GM18526 (cell line): ENCODE measurements around the gene PITPNM2.

Source experiments
- POLR2A ChIP-seq: IDR thresholded peaks from 3 replicates; pipeline ENCODE4 v1.6.1; 2011; ENCODE audit not compliant: insufficient read length; ENCODE audit errors: extremely low read depth

PITPNM2 gene

DNA sequence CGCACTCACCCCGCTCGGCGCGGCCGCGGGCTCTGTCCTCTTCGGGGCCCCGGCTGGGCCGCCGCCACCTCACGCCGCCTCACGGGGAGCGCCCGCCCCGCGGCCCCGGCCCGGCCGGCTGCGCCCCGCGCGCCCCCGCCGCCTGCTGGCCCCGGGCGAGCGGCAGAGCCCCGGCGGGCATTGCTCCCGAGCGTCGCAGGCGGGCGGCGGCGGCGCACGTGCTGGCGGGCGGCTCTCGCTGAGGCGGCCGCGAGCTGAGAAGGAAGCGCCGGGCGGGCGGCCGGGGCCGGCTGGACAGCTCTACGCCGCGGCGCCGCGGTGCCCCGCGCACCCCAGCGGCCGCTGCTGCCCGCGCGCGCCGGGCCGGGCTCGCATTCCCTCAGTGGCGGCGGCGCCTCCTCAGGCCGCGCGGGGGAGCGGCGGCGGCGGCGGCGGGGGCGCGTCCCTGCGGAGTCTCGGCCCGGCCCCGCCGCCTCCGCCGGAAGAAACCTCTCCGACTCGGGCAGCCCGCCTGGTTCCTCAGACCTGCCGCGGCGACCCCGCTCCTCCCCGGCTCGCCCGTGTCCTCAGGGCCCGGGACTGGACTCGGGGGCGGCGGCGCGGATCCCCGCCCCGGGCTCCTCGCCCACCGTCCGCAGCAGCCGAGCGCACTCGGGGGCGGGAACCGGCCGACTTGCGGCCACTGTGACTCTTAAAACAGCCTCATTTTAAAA is at the start of gene PITPNM2:
TSS of gene PITPNM2 (minus strand) at position 347 of the 713 bp plus-strand sequence. CDS start 116,500 bp downstream, outside the sequence.
- no peak for TF ChIP-seq POLR2A

DNA sequence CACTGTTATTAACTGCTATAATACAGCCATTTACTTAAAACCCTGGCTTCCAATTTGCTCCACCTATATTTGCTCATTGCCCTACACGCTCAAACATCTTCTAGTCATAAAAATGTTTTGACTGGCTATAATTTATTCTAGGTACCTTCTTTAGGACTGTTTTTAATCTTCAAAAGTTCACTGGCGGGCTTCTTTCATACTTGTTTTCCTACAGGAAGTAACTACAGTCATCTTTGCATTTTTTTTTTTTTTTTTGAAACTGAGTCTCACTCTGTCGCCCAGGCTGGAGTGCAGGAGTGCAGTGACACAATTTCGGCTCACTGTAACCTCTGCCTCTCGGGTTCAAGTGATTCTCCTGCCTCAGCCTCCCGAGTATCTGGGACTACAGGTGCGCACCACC is 49.5 kb upstream of the PITPNM2 start:
- no peak for TF ChIP-seq POLR2A

DNA sequence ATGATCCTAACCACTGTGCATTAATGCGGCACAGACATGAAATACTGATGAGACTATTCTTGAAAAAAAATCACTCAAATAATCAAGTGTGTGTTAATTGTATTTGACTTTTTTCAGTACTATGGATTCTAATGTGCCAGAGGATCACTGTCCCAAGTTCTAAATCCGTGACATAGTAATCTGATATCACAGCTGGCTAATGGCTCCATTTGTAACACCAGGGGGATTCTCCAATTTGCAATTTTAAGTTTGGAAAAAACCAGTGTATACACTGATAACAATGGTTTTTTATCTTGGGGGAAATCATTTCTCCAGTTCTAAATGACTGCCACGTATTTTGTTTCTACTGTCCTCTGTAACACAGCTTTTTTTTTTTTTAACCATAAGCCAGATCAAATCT is 49.0 kb upstream of the PITPNM2 start:
- TF ChIP-seq POLR2A: no peak

DNA sequence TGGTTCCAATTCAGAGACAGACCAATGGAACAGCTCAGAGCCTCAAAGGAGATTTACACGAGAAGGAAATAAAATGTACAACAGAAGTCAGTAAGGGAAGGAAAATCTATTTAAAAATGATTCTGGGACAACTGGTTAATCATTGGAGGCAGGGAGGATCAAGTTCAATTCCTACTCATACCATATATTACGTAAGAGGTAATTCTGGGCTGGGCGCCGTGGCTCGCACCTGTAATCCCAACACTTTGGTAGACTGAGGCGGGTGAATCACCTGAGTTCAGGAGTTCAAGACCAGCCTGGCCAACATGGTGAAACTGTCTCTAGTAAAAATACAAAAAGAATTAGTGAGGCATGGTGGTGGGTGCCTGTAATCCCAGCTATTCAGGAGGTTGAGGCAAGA is 36.7 kb upstream of the PITPNM2 start:
- no peak for TF ChIP-seq POLR2A

DNA sequence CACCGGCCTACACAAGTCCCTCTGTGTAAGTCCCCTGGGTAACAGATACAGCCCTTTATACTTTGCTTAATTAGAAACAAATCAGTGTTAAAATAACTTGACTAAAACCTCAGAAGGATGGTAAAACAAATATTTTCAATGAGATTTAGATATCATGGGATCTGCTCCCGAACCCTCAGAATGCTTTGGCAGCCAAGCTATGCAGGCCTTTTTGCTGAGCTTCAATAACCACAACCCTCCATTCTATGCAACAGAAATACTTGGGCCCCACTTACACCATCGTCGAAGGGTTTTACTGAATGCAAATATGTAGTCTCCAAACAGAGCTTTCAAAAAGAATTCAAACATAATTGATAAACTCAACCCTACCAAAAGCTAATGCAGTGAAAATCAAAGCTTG is 29.3 kb upstream of the PITPNM2 start:
- no peak for TF ChIP-seq POLR2A

DNA sequence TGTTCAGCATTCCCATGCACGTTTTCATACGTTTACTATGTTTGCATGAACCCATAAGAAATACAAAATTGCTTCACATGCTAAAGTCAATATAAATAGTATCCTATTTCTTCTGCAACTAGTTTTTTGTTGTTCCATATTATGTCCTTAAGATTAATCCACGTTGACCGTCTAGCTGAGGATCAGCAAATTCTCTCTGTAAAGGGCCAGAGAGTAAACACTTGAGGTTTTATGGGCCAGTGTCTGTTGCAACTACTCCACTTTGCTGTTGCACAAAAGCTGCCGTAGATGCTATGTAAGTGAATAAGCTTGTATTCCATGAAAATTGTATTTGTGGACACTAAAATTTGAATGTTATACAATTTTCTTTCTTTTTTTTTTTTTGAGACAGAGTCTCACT is 21.1 kb upstream of the PITPNM2 start:
- TF ChIP-seq POLR2A: no peak

DNA sequence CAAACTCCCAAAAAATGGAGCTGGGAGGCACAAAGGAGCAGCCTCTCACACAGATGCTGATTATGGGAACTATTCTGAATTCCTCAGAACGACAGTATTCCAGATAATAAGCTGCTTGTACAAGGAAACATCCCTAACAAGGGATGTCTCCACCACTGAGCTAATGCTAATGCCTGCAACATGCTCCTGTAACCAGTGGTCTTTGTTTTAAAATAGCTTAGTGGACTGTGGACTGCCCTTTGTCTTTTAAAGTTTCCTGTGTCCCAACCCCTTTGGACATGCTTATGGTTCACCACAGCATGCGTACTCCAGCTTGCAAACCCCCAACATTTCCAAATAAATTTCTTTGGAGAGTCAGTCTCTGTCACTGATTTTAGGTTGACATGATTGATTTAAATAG is 16.4 kb upstream of the PITPNM2 start:
- no peak for TF ChIP-seq POLR2A

DNA sequence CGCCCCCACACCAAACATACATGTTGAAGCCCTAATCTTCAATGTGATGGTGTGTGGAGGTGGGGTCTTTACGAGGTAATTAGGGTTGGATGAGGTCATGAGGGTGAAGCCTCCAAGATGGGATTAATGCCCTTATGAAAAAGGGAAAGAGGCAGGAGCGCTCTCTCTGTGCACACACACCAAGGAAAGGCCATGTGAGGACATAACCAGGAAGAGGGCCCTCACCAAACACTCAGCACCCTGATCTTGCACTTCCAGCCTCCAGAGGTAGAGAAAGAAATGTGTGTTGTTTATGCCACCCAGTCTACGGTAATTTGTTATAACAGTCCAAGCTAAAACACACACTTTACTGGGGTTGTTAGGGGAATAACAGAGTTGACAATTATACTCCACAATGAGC is 14.6 kb upstream of the PITPNM2 start:
- TF ChIP-seq POLR2A: no peak

DNA sequence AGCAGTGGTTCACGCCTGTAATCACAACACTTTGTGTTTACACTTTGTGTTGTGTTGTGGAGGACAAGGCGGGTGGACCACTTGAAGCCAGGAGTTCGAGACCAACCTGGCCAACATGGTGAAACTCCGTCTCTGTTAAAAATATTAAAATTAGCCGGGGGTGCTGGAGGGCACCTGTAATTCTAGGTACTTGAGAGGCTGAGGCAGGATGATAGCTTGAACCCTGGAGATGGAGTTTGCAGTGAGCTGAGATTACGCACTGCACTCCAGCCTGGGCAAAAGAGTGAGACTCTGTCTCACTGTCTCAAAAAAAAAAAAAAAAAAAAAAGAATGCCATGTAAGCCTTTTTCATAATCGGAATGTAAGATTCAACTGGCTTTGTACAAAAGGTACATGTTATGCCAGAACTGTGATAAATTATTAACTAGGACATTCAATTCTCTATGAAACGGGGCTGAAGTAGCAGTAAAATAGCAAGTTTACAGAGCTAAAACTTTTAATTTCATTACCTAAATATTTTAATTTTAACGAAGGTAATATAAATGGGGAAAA is 13.9 kb upstream of the PITPNM2 start:
- TF ChIP-seq POLR2A: no peak

DNA sequence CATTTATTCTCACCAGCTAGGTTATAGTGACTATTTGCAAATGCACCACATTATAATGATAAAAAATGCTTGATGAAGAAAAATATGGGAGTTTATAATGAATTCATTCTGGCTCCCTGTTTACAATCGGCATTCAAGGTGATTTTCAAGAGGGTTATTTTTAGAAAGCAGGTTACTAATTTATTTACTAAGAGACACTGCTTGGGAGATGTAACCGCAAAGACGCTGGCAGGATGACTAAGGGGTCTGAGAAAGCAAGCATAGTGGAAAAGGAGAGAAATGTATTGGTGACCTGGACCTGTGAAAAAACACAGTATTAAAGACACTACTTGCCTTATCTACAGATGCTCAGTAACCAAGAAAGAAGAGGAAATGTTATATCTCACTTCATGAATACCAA is 13.3 kb upstream of the PITPNM2 start:
- no peak for TF ChIP-seq POLR2A

DNA sequence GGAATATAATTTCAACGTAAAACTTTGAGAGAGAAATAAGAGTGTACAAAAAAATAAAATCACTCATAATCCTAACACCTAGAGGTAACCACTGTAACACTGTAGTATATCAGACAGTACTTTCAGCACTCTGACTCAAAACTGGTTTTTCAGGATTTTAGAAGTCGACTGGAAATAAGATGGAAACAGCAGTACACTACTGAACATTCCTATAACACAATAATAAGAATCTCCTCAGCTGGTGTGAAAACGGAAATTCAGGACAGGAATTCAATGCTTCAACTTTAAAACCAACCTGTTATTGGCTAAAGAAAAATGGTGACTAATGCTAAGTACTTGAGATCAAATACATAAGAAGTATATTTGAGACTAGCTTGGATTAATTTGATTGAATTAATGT is 12.3 kb upstream of the PITPNM2 start:
- no peak for TF ChIP-seq POLR2A

DNA sequence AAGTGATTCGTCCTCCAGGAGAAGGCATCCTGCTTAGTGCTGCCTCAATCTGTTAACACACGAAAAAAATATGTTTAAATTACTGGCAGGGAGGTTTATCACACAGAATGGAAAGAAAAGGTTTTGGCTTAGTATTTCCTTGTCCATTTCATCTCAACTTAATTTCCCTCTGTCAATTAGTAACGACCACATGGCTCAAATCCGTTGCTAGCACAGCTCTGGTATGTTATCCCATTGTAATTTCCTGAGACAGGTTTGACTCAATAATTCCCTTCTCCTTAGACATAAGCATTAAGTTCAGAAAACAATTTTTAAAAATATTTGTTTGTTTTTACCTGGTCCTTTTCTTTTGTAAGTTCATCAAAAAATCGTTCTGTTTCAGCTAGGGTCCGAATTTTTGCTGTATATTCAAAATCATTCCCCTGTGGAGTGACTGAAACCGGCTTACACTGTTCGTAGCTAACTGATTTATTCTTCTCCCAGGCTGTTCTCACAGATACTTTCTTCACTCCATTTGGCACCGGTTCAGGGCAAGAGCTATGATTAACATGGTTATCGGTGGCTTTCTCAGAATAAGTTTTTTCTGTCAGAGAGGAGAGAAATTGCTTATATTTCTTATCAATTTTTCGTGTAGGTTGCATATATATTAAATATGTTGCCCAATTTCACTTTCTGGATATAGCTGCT is 10.1 kb upstream of the PITPNM2 start:
- no peak for TF ChIP-seq POLR2A

DNA sequence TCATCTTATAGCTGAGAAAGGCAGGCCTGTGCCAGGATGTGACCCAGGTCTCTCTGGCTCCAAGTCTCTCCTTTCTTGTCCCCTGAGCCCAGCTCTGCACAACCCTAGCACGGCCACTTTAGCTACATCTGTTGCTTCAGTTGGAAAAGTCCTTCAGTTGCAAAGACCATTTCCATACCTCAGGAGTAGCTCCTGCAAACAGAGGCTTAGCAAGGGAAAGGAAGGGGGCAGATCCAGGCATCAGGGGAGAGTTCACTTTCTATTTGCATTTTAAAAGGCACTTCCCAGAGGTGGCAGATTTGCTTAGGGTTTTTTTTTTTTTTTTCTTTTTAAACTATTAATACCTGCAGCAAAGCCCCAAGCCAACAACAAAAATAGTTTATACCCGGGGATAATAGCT is 3.0 kb upstream of the PITPNM2 start:
- TF ChIP-seq POLR2A: no peak

DNA sequence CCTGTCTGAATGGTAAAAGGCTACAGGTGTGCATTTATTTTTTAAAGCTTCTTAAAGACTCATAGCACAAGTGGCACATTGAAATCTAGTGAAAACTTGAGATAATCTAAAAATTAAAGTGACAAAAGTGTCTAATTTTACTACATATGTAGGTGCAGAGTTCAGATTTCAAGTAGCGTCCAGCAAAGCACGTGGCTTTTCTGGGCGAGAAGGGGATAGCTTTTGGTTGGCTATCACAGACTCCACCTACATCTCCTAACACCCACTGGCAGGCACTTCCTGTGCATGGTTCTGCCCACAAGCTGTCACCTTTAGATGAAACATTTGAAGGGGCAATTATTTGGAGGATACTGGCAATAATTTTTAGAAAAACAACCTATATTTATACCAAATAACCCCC is 1.9 kb upstream of the PITPNM2 start:
- TF ChIP-seq POLR2A: no peak

DNA sequence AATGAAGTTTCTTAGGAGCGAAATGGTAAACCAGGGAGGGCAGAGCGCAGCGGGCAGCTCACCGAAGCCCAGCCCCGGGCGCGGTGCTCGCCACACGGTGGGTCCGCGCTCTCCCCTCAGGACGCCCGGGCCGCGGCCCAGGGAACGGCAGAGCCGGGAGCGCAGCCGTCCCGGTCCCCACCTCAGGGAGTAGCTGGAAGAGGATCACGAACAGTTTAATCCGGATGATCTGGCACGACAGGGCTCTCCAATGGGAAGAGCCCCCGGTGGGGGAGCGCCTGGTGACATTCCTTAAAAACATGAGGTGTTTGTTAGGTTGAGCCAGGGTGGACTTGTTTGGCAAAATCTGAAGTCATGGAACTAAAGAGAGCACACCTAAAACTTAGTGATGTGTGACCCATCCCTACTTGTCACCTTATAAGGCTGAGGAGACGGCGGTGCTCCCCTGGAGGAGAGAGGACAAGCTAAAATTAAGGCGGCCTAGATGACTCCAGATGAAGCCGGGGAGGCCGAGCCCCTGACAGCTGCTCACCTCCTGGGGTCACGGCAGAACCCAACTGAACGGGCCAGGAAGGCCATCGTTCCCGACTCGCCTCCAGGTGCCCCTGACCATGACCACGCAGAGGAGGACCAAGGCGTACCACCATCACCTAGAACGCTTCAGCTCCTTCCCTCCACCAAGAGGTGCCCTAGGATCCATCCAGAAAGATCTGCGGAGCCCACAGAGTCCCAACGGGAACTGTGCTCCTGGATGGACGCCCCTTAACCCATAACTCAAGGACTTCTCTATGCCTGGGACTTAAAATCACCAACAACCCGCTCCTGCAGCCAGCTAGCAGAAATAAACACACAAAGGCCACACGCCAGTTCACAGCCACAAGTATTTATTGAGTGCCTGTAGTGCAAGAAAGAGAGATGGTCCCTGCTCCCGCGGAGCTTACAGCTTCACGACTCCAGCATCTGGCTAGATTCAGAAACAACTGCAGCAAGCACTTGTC is 866 bp upstream of the PITPNM2 start:
- no peak for TF ChIP-seq POLR2A

DNA sequence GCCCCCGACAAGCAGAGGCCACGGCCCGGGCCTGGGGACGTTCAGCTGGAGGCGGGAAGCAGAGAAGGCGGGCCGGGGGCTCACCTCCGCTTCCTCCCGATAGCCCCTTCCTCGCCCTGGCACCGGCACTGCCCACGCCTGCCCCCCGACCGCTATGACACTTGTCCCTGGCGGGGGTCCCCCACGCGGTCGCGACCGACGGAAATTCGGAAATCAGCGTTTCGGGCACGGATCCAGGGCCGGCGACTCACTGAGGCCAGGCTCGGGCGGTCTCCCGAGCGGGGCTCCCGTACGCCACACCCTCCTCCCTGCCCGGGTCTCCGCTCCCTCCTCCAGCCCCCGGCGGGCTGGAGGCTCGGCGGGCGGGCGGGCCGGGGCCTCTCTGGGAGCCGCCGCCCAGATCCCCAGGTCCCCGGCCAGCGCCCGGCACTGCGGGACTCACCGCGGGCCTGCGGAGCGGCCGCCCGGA is 581 bp downstream of the PITPNM2 start:
- no peak for TF ChIP-seq POLR2A
